ENCODE measurements around the gene GHDC. TPM values are rescaled to one million over a fixed set of nuclear protein-coding genes. Genes with fewer than 3 reads are reported as not detected.
A peak's percentile ranks its signal among the peaks of the same experiment; 100 is the strongest.
"Not testable (repeated sequence)": the region's sequence is repeated elsewhere in the genome, so short reads cannot be mapped to it uniquely, and the experiment has no call there.

GHDC gene
- total RNA-seq, 1 donor from 2014 or later, result 28.6 TPM

GRCh38 chr17:42202159-42202558, 7.9 kb upstream of the GHDC start:
- DNase-seq, result no peak

- no peak for DNase-seq
Observed at GRCh38 chr17:42201458-42201772, 7.1 kb upstream of the GHDC start.

GRCh38 chr17:42200706-42201457, 6.6 kb upstream of the GHDC start:
- DNase-seq, result peak; percentile 33

GRCh38 chr17:42199416-42200011, 5.2 kb upstream of the GHDC start:
- no peak for DNase-seq

GRCh38 chr17:42198897-42199296, 4.6 kb upstream of the GHDC start:
- no peak for DNase-seq

- no peak for DNase-seq
Observed at GRCh38 chr17:42197564-42198156, 3.4 kb upstream of the GHDC start.

- no peak for DNase-seq
Observed at GRCh38 chr17:42193216-42193968, 902 bp downstream of the GHDC start.

GRCh38 chr17:42192189-42193126, 1.8 kb downstream of the GHDC start:
- no peak for DNase-seq

GRCh38 chr17:42191275-42191608, 3.1 kb downstream of the GHDC start:
- DNase-seq, result no peak

GRCh38 chr17:42190491-42191274, 3.6 kb downstream of the GHDC start:
- no peak for DNase-seq

- DNase-seq, result no peak
Observed at GRCh38 chr17:42189651-42189965, 4.7 kb downstream of the GHDC start.

GRCh38 chr17:42188749-42189650, 5.3 kb downstream of the GHDC start:
- no peak for DNase-seq

- DNase-seq, result no peak
Observed at GRCh38 chr17:42187833-42188232, 6.5 kb downstream of the GHDC start.

GRCh38 chr17:42186191-42186590, 8.1 kb downstream of the GHDC start:
- DNase-seq, result not testable (repeated sequence)

GRCh38 chr17:42185621-42185930, 8.7 kb downstream of the GHDC start:
- DNase-seq, result no peak

GRCh38 chr17:42184713-42185620, 9.3 kb downstream of the GHDC start, which contains the start of gene HCRT:
TSS of gene HCRT (minus strand) at chr17:42185452. CDS start at chr17:42185365, 87 bp downstream.
- DNase-seq, result no peak

GRCh38 chr17:42183741-42184711, 10.3 kb downstream of the GHDC start:
- DNase-seq, result peak; percentile 83

Data from dermis blood vessel endothelial cell (primary cell).